D341Med (cell line): ENCODE results near the gene FAM3A.

Experiments
- DNase-seq: peaks from one replicate; pipeline ENCODE4 v3.0.0; 2012; ENCODE audit warnings: low spot score

FAM3A gene

DNA sequence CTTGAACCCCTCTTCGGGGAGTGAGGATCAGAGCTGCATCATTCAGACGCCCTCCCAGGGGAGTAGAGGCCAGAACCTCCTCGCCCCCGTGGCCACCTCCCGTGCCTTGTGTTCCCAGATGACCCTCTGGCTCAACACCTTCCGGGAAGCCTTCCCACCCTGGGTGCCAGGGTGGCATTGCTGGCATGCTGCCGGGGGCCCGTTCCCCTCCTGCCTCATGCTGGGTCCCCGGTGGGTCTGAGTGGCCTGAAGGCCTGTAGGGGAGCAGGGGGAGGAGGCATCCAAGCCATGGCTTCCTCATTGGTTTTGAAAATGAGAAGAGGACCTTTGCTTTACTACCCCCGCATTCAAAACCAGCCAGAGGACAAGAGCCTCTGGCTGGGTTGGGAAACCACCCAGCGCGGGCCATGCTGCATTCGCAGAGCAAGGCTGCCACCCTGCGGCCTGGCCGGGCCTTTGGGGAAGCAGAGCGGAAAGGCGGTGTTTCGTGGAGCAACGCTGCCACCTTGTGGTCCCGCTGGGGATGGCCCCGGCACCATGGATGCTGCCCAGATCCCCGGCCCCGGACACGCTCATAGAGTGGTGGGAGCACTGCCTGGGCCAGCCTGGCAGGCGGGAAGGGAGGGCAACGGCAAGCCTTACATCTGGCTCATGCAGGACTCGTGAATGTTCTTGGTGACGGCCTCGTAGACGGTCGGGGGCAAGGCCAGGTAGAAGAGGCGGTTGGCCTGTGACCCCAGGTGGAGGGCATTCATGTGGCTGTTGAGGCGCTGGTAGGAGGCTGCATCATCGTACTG is 18.7 kb upstream of the FAM3A start:
- DNase-seq, result peak; percentile 90

- no peak for DNase-seq
Observed at GRCh38 chrX:154532690-154533089, 16.7 kb upstream of the FAM3A start.

DNA sequence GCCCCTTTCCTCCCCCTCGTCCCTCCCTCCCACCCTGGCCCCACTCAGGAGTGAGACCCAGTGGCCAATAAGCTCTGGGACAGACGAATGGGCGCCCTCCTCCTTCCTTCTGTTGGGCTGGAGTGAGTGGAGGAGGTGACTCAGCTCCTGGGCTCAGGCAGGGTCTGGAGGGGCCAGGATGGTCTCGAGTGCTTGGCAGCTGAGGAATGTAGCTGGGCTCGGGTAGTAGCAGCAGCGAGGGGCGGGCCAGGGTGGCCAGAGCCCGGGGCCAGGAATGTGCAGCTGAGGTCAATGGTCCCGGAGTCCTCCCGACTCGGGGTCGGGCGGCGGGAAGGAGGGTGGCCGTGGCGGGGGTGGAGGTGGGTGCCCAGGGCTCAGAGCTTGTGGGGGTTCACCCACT is 15.6 kb upstream of the FAM3A start:
- DNase-seq, result no peak

- no peak for DNase-seq
Observed at GRCh38 chrX:154530286-154530685, 14.3 kb upstream of the FAM3A start.

DNA sequence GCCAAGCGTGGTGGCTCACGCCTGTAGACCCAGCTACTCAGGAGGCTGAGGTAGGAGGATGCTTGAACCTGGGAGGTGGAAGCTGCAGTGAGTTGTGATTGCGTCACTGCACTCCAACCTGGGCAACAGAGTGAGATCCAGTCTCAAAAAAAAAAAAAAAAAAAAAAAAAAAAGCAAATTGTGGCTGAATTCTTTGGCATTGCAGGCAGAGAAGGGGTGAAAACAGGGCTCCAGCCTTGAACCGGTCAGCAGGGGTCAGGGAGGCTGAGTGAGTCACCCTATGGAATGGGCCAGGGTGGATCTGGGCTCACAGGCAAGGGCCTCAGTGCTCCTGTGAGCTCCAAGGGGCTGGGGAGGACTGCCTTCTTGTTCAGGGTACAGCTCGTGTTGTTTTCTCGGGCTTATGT is 13.2 kb upstream of the FAM3A start:
- no peak for DNase-seq

DNA sequence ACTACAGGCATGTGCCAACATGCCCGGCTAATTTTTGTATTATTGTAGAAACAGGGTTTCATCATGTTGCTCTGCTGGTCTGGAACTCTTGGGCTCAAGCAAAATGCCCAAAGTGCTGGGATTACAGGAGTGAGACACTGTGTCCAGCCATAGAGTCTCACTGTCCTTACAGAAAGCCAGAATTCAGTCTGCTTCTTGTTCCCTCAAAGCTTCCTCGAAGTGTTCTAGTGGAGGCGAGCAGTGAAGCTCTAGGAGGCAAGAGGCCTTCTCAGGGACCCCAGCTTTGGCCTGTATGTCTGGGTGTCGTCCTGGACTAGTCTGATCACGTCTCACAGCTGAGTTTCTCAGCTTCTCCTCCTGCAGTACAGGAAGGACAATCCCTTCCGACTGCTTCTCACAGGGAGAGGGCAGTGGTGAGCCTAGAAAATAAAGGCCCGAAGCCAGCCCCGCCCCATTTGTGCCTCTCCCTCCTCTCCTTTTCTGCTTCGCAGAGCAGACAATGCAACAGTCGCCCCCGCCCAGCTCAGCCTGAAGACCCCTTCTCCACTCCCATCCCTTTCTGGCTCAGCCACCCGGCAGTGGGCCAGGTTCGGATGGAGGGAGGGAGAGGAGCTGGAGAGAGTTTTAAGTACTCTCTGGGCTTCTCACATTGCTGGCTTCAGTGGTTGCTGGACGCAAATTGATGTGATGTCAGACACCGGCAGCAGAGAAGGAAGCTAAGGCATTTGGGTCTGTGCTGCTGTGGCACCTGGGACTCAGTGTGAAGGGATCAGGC is 11.1 kb upstream of the FAM3A start:
- peak; percentile 72 for DNase-seq

DNA sequence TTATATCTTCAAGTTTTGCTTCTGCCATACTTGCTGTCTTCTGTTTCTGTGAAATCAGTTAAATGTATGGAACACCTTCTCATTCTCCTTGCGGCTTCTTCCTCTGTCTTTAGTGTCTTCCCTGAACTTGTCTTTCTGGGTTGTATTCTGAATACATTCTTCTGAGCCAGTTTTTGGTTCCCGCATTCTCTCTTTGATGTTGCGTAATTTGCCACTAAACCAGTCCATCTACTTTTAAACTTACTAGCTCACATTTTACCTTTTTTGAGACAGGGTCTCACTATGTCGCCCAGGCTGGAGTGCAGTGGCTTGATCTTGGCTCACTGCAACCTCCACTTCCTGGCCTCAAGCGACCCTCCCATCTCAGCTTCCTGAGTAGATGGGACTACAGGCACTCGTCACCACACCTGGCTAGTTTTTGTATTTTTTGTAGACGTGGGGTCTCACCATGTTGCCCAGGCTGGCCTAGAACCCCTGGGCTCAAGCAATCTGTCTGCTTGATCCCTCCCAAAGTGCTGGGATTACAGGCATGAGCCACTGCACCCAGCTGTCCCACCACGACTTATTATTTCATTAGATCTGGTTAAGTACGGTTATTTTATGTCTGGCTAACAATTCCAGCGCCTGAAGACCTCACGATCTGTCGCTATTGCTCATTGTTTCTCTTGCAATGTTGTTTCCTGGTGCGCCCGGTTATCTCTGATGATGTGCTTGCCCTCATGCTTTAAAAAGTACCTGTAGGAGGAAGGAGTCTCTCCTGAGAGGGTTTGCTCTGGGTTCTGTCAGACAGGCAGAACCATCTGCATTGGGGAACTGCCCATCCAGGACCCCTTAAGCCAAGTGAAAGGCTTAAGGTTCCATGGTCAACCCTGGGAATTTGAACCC is 9.8 kb upstream of the FAM3A start:
- no peak for DNase-seq

DNA sequence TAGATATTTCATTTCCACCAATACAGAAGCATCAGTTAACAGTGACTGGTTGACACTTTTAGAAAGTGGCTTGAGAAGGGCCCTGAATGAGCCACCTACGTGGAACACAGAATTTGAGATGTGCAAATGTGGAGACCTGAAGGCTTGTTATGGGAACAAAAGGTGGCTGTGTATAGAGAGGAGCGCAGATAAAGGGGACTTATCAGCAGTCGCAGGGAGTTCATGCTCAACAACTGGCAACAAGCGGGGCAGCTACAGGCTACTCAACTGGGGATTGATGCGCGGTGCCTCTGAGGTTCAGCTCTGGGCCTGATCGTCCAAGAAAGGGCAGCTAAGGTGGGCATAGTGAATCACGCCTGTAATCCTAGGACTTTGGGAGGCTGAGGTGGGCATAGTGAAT is 3.4 kb upstream of the FAM3A start:
- no peak for DNase-seq

GRCh38 chrX:154517101-154517781 is 1.2 kb upstream of the FAM3A start:
- no peak for DNase-seq

GRCh38 chrX:154516656-154517100 is 646 bp upstream of the FAM3A start:
- DNase-seq, result no peak

DNA sequence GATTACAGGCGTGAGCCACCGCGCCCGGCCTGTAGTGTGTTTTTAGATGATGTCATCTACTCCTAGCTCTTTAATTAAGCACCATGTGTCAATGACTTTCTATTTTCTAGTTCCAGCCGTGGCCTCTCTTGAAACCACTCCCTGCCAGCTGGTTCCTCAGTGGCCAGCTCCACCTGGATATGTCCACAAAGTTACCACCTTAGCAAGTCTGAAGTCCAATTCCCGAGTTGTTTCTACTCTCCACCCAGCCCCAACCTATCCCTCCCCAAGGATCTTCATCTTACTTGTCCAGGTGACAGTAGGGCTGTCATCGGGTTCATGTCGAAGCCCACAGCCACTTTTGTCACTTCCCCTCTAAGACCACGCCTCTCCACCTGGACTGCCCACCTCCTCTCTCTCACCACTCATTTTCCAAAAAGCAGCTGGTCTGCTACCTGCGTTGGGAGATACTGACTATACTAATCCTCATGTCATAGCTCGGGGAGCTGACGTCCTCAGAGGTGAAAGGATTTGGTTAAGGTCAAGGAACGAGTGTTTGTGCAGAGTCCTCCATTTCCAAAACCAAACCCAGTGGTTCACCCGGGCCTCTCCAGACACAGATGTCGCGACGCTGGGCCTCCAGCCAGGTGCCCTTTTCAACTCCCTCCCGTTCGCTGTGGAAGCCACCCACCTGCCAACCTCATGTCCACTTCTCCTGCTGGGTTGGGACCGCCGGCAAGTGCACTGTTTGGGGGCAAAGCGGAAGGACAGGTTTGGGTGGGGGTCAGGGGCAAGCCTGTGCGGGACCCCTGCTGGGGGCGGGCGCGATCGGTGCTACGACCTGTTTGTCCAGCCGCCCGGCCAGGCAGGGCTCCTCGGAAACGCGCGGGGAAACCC is 704 bp downstream of the FAM3A start:
- no peak for DNase-seq

GRCh38 chrX:154513716-154514115 is 2.3 kb downstream of the FAM3A start:
- DNase-seq, result no peak

- DNase-seq, result no peak
Observed at GRCh38 chrX:154512879-154513553, 3.0 kb downstream of the FAM3A start.

DNA sequence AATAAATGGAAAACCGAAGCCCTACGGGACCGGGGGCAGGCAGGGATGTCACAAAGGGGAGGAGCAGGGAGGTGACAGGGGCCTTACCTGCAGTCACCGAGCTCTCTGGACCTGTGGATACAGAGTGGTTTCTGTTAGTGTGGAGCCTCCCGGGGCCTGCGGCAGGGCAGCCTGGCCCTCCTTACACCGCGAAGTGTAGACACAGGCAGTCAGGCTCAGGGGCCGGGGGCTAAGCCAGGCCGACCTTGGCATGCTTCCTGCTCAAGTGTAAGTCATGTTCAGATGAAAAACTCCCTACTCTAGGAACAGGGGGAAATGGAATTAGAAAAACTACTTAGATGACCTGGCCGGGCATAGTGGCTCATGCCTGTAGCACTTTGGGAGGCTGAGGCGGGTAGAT is 4.3 kb downstream of the FAM3A start:
- no peak for DNase-seq

- no peak for DNase-seq
Observed at GRCh38 chrX:154509455-154509854, 6.6 kb downstream of the FAM3A start.

GRCh38 chrX:154508384-154508745 is 7.7 kb downstream of the FAM3A start:
- no peak for DNase-seq

DNA sequence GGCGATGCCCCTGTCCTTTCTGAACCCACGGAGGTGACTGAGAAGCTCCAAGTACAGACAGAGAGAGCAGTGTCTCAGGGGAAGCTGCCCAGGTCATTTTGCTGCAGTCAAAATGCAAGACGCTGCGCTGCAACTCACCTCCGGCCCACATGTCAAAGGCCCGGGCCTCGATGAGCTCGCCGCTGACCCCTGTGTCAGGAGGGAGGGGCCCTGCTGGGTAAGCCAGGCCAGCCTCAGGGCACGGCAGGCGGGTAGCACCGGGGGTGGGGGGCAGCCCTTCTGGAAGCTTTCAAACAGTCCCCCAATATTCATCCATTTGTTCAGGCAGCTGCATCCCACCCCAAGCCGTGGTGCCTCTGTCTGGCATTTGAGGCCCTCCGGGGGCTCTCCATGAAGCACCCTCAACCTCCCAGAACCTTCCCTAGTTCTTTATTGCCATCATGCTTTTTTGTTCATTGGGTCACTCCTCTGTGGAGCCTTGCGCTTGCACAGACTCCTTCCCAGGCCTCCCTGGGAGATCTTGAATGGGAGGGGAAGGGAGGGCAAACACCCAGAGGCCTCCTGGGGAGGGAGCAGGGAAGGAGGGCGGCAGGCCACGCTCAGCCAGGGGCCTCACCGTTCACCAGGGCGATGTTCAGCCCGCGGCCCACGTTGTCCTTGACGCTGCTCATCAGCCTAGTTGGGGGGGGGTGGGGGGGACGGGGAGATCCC is 8.2 kb downstream of the FAM3A start:
- DNase-seq, result no peak

DNA sequence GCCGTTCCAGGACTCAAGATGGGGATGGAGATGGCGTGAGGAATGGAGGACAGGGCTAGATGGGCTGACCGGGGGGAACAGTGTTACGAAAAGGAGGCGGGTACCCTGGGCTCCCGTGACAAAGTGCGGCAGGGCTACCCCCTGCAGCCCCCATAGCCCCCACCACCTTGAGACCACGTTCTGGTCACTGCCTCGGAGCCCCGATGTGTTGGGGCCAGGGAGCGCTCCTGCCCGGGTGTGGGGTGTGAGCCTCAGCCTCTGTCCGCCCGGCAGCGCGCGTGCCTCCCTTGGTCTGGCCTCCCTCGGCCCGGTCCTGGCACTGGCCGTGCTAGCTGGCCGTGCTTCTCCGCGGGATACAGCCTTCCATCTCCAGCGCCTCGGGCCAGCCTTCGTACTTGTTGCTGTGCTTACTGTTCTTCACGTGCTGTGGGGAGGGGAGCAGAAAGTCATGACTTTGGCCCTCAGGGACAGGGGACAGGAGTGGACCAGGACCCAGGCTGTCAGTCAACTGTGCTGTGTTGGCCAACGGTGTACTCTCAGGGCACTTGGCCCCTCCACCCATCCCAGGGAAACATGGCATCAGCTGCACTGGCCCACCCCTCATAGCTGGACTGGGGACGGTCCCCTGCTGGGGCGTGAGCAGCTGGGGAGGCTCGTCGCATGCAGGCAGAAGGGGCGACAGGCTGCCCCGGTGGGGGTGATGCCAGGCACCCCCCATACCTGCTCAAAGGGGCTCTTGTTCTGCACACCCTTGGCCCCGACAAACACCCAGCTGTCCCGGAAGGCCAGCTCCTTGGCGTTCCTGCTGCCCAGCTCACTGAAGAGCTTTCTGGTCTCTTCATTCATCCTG is 9.3 kb downstream of the FAM3A start:
- DNase-seq, result no peak

GRCh38 chrX:154505734-154506133 is 10.3 kb downstream of the FAM3A start:
- DNase-seq, result no peak
